GM12891 (cell line): Measurements from ENCODE around the gene IL1A.

Experiments used
- POLR2A ChIP-seq: IDR thresholded peaks from 2 replicates; pipeline ENCODE4 v1.6.1; 2011; ENCODE audit warnings: low read depth, low read length, control low read depth
- POLR2AphosphoS5 ChIP-seq: IDR thresholded peaks from 2 replicates; pipeline ENCODE4 v1.6.1; 2011; ENCODE audit warnings: low read depth, low read length, control low read depth
- TAF1 ChIP-seq: IDR thresholded peaks from 2 replicates; pipeline ENCODE4 v1.6.1; 2011; ENCODE audit warnings: low read depth, low read length, control low read depth

DNA sequence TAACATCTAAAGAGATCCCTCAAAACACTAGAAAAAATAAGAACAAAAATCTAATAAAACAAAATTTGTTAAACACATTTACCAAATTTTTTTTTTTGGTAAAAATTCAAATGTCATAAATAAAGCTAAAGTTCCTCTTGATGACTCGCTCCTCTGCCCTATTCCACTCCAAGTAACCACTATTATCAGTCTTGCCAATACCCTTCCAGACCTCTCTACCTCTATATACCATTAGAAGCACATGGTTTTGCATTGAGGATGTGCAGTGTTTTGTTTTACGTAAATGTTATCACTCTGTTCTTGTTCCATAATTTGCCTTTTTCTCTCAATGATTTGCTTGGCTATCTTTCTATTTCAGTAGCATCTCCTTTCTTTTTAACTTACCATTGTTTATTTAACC lies 41.4 kb upstream of the IL1A start:
- no peak for TF ChIP-seq TAF1
- TF ChIP-seq POLR2AphosphoS5 = no peak
- no peak for TF ChIP-seq POLR2A
